ENCODE results near the gene RFESD. TPM values are rescaled to one million over a fixed set of nuclear protein-coding genes. Genes with fewer than 3 reads are reported as not detected.

The RFESD gene
- total RNA-seq, 3 donors from 2014 or later, result 1.6 to 4.3 (median 3.4) TPM

DNA sequence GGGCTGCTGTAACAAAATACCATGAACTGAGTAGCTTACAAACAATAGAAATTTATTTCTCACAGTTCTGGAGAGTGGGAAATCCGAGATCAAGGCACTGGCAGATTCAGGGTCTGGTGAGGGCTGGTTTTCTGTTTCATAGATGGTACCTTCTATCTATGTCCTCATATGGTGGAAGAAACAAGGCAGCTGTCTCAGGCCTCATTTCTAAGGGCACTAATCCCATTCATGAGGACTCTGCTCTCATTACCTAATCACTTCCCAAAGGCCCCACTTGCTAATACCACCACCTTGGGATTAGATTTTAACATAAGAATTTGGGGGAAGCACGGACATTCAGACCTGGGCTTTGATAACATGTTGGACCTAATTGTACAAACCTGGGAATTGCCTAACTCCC, 13.5 kb downstream of the RFESD start:
- intact Hi-C loops (cut with DNase I; ENCODE audit: low total_unique reads), result no loop called here
- TF ChIP-seq POLR2A (IDR thresholded peaks at IDR 0.05) (no peak), POLR2AphosphoS5 (IDR thresholded peaks at IDR 0.05) (no peak)
- TF ChIP-seq, protein P1, sequence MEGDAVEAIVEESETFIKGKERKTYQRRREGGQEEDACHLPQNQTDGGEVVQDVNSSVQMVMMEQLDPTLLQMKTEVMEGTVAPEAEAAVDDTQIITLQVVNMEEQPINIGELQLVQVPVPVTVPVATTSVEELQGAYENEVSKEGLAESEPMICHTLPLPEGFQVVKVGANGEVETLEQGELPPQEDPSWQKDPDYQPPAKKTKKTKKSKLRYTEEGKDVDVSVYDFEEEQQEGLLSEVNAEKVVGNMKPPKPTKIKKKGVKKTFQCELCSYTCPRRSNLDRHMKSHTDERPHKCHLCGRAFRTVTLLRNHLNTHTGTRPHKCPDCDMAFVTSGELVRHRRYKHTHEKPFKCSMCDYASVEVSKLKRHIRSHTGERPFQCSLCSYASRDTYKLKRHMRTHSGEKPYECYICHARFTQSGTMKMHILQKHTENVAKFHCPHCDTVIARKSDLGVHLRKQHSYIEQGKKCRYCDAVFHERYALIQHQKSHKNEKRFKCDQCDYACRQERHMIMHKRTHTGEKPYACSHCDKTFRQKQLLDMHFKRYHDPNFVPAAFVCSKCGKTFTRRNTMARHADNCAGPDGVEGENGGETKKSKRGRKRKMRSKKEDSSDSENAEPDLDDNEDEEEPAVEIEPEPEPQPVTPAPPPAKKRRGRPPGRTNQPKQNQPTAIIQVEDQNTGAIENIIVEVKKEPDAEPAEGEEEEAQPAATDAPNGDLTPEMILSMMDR (IDR thresholded peaks at IDR 0.05), result no peak
- Histone ChIP-seq H3K27ac (no peak overlapping the region), H3K36me3 (no peaks in the 10 kb centered on the region), H3K4me1 (no peaks in the 10 kb centered on the region), H3K27me3 (no peaks in the 10 kb centered on the region), H3K9me3 (no peaks in the 10 kb centered on the region), H3K4me3 (no peak overlapping the region)
- no peak for DNase-seq (ENCODE audit: low spot score in 2 of 2)

DNA sequence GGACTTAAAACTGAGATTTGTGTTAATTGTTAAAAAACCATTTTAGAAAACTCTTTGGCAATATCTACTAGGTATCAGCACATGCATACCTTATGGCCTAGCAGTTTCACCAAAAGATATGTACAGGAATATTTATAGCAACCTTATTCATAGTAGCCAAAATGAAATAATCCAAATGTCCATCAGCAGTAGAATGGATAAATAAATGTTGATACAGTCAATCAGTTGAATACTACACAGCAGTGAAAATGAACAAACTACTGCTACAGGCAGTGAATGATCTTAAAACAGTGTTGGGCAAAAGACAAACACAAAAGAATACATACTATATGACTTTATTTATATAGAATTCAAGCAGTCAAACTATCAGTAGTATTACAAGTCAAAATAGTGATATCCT, 16.4 kb downstream of the RFESD start:
- no peak overlapping the region for H3K27ac ChIP-seq
- no peaks in the 10 kb centered on the region for H3K36me3 ChIP-seq
- H3K27me3 ChIP-seq, result no peaks in the 10 kb centered on the region
- H3K9me3 ChIP-seq, result no peaks in the 10 kb centered on the region
- no peak for DNase-seq (ENCODE audit: low spot score in 2 of 2)
- no peaks in the 10 kb centered on the region for H3K4me1 ChIP-seq
- H3K4me3 ChIP-seq, result no peak overlapping the region
- intact Hi-C loops (cut with DNase I; ENCODE audit: low total_unique reads), result no loop called here
- no peak for TF ChIP-seq POLR2A (IDR thresholded peaks at IDR 0.05)
- TF ChIP-seq, protein P1 (IDR thresholded peaks at IDR 0.05), result no peak
- no peak for TF ChIP-seq POLR2AphosphoS5 (IDR thresholded peaks at IDR 0.05)

DNA sequence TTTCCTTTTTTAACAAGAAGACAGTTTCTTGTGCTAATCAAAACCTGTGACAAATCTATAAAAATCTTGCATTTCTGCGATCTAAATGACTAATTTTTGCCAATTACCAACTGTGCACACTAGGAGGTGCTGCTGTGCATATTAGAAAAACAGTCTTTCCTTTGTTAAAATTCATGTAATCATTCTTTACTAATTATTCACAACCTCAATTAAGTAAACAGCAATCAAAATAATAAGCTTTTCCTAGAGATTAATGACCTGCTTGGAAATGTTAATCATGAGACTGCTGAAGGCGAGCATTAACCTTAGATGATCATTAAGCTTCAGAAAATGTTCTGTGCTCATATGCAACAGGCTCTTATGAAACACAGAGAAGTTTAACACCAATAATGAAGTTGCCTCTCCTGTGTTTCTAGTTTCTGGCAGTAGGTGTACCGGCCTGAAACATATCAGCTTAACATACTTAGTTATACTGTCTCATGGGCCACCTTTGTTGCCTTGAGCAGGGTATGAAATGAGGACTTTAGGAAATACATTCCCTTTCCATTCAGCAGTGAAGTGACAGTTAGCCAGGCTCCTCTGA, 17.7 kb downstream of the RFESD start:
- no peak for DNase-seq (ENCODE audit: low spot score in 2 of 2)
- Histone ChIP-seq H3K4me1 (no peaks in the 10 kb centered on the region), H3K36me3 (no peaks in the 10 kb centered on the region), H3K9me3 (no peaks in the 10 kb centered on the region), H3K27ac (no peak overlapping the region), H3K27me3 (no peaks in the 10 kb centered on the region), H3K4me3 (no peak overlapping the region)
- no peak for TF ChIP-seq POLR2A (IDR thresholded peaks at IDR 0.05)
- TF ChIP-seq, protein P1 (IDR thresholded peaks at IDR 0.05), result peak; percentile 40 to 76 (median 74)
- intact Hi-C loops (cut with DNase I; ENCODE audit: low total_unique reads), result no loop called here

DNA sequence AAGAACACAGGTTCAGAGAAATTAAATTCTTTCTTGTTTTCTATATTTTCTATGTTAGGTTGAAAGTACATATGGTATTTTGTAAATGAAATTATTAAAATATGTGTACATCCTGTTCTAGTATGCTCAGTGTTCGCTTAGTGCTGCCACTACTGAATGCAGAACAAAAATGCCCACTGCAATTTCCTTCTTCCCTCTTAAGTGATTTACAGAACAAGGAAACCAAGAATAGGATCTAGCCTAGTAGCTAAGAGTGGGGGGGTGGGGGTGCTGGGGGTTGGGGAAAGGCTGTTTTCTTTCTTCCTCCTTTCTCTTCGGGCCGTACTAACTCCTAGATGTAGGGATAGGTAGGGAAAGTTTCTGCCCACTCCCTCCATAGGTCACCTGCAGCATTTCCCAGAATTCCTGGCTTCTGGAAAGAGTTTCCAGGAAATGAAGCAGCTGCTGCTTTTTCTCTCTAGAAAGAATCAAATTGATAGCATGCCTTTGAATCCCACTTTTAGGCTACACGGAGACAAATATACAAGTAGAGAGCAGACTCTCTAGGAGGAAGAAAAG, 20.6 kb downstream of the RFESD start:
- DNase-seq (ENCODE audit: low spot score in 2 of 2), result no peak
- H3K27me3 ChIP-seq, result no peaks in the 10 kb centered on the region
- no peak overlapping the region for H3K27ac ChIP-seq
- no peaks in the 10 kb centered on the region for H3K36me3 ChIP-seq
- no peak for TF ChIP-seq POLR2A (IDR thresholded peaks at IDR 0.05)
- TF ChIP-seq, protein P1 (IDR thresholded peaks at IDR 0.05), result no peak
- no peak for TF ChIP-seq POLR2AphosphoS5 (IDR thresholded peaks at IDR 0.05)
- no peak overlapping the region for H3K4me3 ChIP-seq
- no peaks in the 10 kb centered on the region for H3K9me3 ChIP-seq
- no peaks in the 10 kb centered on the region for H3K4me1 ChIP-seq
- intact Hi-C loops (cut with DNase I; ENCODE audit: low total_unique reads), result no loop called here

DNA sequence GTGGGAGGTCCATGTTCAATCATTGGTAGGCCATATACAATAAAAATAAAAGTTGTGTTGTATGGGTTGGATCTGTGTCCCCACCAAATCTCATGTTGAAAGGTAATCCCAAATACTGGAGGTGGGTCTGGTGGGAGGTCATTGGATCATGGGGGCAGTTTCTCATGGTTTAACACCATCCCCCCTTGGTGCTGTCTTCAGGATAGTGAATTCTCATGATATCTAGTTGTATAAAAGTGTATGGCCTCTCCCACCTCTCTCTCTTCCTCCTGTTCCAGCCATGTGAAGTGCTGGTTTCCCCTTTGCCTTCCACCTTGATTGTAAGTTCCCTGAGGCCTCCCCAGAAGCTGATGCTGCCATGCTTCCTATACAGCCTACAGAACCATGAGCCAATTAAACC, 21.1 kb downstream of the RFESD start:
- Histone ChIP-seq H3K4me3 (no peak overlapping the region), H3K4me1 (no peaks in the 10 kb centered on the region), H3K9me3 (no peaks in the 10 kb centered on the region), H3K36me3 (no peaks in the 10 kb centered on the region), H3K27me3 (no peaks in the 10 kb centered on the region), H3K27ac (no peak overlapping the region)
- no peak for TF ChIP-seq POLR2A (IDR thresholded peaks at IDR 0.05)
- no peak for DNase-seq (ENCODE audit: low spot score in 2 of 2)
- intact Hi-C loops (cut with DNase I; ENCODE audit: low total_unique reads), result no loop called here

All from breast epithelium (tissue), 4 donors.